Stimulated activated CD8-positive, alpha-beta memory T cell treated with anti-CD3 and anti-CD28 coated beads, Interleukin-15, amount 100 ng/mL, for 4 hours (primary cell): ENCODE measurements around the gene CHIA.

ENCODE experiments used
- DNase-seq, 2 donors: peaks; one replicate each; pipeline ENCODE4 v3.0.0-alpha.2; 2020; ENCODE audit warnings: low read depth in 2 of 2

Gene CHIA

GRCh38 chr1:111290630-111291029 is at the start of gene CHIA:
CHIA (plus strand) TSS chr1:111290851; CDS start chr1:111310468, 19,617 bp downstream.
- DNase-seq, result no peak

DNA sequence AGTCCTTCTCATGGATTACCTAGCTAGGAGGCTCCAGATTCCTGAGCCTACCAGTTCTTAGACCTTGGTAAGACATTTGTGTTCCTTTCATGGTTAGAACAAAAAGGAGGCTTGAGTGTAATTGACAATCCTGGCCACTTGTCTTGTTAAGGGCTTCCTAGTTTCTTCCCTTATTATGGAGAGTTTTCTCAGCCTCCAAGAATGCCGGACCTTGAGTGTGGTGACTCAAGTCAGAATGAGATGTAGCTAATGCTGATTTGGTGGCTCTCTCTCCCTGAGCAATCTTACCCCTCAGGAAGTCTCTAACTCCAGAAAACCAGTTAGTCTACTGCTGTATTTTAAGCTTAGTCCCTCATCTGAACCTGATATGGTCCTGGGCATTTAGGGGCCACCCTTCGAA is 48.9 kb upstream of the CHIA start:
- no peak for DNase-seq

DNA sequence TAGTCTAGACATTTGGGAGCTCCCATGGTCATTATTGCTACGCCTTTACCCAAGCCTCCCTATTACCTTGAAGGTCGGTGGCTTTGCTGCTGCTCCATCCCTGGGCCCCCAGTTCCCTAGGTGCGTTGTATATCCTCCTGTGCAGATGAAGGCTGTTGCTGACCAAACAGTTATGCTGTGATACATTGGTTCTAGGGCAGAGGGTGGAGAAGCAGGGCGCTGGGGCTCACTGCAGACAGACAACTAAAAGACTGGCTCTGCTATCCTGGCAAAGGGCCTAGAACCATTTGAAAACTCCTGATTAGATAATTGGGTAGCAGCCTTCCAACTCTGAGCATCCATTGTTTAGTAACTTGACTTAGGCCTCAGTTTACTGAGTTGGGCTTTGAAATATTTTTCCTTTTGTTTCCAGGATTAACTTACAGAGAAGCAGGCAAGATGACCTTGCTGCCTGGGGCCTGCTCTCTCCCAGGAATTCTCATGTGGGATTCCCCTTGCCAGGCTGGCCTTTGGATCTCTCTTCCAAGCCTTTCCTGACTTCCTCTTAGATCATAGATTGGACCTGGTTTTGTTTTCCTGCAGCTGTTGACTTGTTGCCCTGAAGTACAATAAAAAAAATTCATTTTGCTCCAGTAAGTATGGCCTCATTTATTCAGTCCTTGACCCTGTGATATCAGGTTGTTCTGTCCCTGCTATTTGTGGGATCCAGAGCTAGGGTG is 47.7 kb upstream of the CHIA start:
- DNase-seq, result no peak

GRCh38 chr1:111247125-111247838 is 43.4 kb upstream of the CHIA start:
- no peak for DNase-seq

DNA sequence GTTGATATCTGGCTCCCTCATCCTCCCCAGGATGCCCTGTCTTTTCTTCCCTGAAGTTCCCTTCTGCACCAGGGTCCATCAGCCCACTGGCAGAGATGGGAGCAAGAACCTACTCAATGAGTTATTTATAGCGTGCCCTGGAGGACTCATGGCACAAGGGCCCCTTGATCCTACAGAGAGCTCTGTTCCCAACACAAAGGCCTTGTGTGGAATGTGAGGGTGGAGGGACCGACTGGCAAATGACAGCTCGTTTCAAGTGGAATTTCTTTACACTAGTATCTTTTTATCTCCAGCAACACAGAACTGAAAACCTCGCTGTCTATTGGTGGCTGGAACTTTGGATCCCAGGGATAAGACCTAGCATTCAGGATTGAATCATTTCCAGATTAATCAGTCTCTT is 40.7 kb upstream of the CHIA start:
- DNase-seq, result no peak

- no peak for DNase-seq
Observed at GRCh38 chr1:111251570-111251969, 39.1 kb upstream of the CHIA start.

GRCh38 chr1:111252786-111253185 is 37.9 kb upstream of the CHIA start:
- no peak for DNase-seq

DNA sequence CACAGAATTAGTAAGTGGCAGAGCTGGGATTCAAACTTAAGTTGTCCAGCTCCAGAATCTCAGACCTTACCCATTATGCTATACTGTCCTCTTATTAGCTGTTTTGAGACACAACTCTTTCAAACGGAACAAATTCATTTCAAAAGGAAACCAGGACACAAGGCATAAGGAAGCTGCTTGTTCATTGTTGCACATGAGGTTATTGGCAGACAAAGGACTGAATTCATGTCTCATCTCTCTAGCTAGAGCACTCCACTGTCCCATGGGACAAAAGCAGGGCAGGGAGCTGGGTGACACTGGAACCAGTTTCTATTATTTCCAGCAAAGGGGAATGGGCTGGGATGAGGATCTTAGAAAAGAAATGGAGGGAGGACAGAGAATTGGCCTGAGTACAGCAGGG is 36.8 kb upstream of the CHIA start:
- DNase-seq, result no peak

- DNase-seq, result no peak
Observed at GRCh38 chr1:111256988-111257658, 33.5 kb upstream of the CHIA start.

- no peak for DNase-seq
Observed at GRCh38 chr1:111267801-111268508, 22.7 kb upstream of the CHIA start.

DNA sequence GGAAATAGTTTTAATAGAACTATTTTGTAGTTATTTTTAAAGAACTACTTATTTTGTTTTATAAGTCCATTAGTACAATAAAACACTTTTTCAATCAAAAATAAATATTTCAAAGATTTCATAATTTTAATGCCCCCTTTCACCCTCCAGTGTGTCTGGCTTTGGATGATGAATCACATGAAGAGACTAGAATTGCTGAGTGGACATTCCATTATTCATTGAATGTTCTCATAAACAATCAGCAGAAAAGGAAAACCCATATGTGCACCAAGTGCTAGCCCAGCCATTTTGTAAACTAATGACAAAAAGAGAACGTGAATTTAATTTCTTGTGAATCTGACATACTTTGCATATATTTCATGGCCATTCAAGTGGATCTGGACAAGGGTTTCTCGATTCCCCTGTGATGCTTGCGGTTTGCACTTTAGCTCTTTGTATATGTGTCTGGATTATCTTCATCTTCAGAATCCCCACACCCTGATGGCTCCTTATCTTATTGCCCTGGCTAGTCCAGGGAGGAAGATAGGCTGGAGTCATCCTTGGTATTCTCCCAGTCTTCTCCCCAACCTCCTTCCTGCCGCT is 20.7 kb upstream of the CHIA start:
- DNase-seq, result no peak

- no peak for DNase-seq
Observed at GRCh38 chr1:111270771-111271463, 19.7 kb upstream of the CHIA start.

DNA sequence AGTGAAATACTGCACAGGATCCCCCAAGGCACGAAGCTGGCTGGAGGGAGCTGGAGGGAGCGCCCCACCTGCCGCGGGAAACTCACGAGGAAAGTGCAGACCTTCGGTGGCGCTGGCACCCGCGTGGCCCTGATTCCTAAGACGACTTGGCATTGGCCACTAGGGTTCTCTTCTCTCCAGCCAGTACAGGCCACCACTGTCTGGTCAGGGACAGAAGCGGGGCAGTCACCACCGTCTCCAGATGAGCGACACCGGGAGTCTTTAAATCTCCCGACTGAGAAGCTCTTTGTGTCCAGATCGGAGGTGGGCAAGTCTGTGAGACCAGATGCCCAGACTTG is 19.2 kb upstream of the CHIA start:
- no peak for DNase-seq

DNA sequence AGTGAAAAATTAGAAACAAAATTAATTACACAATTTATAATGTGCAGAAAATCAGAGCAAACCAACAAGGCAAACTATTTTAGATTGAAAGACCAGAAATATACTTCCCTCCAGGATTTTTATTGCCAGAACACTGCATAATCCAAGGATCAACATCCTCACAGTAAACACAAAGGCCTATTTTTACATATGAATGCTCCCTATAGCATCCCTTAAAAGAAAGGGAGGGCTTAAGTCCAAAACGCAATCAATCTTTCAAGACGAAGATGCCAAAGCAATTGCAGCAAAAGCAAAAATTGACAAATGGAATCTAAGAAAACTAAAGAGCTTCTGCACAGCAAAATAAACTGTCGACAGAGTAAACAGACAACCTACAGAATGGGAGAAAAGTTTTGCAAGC is 18.6 kb upstream of the CHIA start:
- no peak for DNase-seq

DNA sequence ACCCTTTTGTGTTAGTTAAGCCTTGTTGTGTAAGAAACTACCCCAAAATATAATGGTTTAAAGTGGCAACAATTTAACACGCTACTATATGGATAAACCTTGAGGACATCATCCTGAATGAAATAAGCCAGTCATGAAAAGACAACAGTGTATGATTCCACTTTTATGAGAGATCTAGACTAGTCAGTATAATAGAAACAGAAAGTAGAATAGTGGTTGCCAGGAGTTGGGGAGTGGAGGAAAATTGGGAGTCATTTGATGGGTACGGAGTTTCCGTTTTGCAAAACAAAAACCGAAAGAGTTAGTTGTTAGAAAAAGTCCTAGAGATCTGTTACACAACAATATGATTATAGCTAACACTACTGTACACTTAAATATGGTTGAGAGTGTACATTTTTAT is 16.0 kb upstream of the CHIA start:
- DNase-seq, result no peak

DNA sequence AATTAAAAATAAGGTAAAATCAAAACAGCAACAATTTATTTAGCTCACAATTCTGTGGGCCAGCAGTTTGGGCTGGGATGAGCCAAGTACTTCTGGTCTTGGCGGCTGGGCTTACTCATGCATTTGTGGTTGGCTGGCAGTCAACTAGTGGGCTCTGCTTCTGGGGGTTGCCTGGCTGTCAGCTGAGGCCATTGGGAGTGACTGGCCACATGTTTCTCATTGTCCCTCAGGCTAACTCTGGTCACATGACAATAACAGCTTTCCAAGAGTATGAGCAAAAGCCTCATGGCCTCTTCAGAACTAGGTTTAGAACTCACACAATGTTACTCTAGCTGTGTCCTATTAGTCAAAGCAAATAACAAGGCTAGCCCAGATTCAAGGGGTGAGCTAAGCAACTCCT is 15.6 kb upstream of the CHIA start:
- DNase-seq, result no peak

- no peak for DNase-seq
Observed at GRCh38 chr1:111275780-111276433, 14.7 kb upstream of the CHIA start.

- no peak for DNase-seq
Observed at GRCh38 chr1:111279144-111279543, 11.5 kb upstream of the CHIA start.

- DNase-seq, result no peak
Observed at GRCh38 chr1:111280267-111280666, 10.4 kb upstream of the CHIA start.

GRCh38 chr1:111281411-111281810 is 9.2 kb upstream of the CHIA start:
- no peak for DNase-seq

GRCh38 chr1:111283838-111284237 is 6.8 kb upstream of the CHIA start:
- DNase-seq, result no peak
